Measurements from ENCODE around the gene LEAP2.

Gene LEAP2

GRCh38 chr5:132836852-132837251 lies 36.6 kb upstream of the LEAP2 start:
- H3K4me3 ChIP-seq (ENCODE audit: low read depth, low read length): no peak overlapping the region
- TF ChIP-seq CTCF (IDR thresholded peaks at IDR 0.05; ENCODE audit: low read depth, low read length, missing control alignments): no peak
- no peak for DNase-seq (ENCODE audit: low read depth)

- no peak for DNase-seq (ENCODE audit: low read depth)
- no peak overlapping the region for H3K4me3 ChIP-seq (ENCODE audit: low read depth, low read length)
- no peak for TF ChIP-seq CTCF (IDR thresholded peaks at IDR 0.05; ENCODE audit: low read depth, low read length, missing control alignments)
These were observed 35.6 kb upstream of the LEAP2 start for GRCh38 chr5:132837868-132838267.

DNA sequence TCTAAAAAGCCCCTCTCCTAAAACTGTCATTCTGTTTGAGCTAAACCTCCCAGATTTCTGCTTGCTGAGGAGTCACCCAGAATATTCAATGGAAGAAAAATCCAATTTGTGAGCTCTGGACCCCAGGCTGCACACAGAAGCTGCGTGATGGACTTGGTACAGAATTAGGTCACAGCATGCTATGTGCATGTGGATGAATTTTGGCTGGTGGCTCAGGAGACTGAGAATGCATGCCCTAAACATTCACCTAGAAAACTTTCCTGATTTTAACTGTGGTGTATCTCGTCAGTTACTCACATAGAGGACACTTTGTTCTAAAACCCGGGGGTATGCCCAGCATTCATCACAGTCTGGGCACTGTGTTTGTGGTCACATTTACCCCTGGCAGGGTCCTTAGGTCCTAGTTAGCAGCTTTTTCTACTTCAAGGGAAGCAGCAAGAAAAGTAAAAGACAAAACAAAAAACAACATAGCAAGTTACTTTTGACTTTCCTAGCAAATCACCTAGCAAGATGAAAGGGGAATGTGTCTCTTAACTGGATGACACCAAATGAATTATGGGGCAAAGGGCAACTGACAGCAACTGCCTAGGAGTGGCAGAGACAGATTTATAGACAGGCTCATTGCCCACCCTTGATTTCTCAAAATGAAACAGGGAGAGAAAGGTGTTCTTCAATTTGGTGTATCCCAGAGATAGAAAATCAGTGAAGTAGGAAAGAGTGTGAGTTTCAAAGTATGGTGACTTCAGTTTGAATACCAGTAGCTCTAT lies 34.8 kb upstream of the LEAP2 start:
- no peak for TF ChIP-seq CTCF (IDR thresholded peaks at IDR 0.05; ENCODE audit: low read depth, low read length, missing control alignments)

DNA sequence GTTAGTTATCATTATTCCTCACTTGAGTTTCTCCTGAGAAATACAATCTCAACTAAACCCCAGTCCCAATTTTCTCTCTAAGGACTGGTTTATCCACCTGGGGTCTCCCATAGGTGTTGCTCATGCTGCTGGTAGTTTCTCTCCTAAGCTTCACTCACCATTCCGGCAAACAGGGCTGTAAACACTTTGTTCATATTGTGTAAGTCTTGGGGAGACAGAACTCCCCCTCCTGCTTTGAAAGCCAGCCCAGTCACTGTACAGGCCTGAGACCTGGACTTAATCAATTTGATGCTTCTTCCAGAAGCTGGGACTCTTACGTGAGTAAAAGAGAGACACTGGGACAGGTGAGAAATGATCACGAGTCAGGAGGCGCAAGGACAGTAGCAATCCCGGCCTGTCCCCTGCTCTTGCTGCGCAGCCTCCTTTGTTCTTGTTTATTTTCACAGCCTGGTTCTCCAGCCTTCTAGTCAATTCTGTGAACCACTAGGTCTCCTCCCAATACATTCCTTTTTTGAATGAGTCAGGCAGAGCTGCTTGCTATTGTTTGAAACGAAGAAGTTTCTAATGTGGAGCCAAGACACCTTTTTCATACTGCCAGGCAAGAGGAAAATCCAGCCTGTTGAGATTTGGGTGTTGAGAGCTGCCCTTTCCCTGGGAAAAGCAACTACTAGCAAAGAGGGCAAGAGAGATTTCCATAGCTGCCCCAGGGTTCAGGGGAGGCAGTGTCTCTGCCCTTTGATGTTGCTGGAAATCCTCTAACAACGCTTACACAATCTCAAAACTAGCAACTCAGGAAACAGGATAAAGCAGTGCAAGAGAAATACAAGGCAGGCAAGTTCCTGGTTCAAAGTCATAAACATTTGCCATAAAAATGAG lies 33.8 kb upstream of the LEAP2 start:
- no peak overlapping the region for H3K4me3 ChIP-seq (ENCODE audit: low read depth, low read length)
- no peak for DNase-seq (ENCODE audit: low read depth)
- no peak for TF ChIP-seq CTCF (IDR thresholded peaks at IDR 0.05; ENCODE audit: low read depth, low read length, missing control alignments)

More for the DNA sequence above, 34.8 kb upstream of the LEAP2 start:
- H3K4me3 ChIP-seq (ENCODE audit: low read depth, low read length): no peak overlapping the region
- no peak for DNase-seq (ENCODE audit: low read depth)

- DNase-seq (ENCODE audit: low read depth): no peak
These were observed 33.2 kb upstream of the LEAP2 start for GRCh38 chr5:132840313-132840712.

DNA sequence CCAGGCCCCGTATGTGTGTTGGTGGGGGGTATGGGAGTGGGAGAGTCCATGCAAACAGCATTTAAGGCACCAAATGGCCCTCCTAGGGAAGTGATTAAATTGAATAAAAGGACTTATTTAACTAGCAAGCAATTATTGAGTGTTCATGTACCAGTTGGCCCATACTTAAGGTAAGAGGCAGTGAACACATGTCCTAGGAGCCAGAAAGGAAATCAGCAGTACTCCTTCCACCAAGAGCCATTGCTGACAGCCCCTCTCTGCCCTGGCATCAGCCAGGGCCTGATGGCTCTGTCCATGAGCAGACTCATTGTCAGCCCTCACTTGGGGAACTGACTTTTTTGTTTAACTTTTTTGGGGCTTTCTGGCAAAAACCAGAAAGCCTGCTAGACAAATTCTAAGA lies 32.6 kb upstream of the LEAP2 start:
- no peak for DNase-seq (ENCODE audit: low read depth)
- TF ChIP-seq CTCF (IDR thresholded peaks at IDR 0.05; ENCODE audit: low read depth, low read length, missing control alignments): no peak
- H3K4me3 ChIP-seq (ENCODE audit: low read depth, low read length): no peak overlapping the region

More at GRCh38 chr5:132840313-132840712, 33.2 kb upstream of the LEAP2 start:
- no peak for TF ChIP-seq CTCF (IDR thresholded peaks at IDR 0.05; ENCODE audit: low read depth, low read length, missing control alignments)
- H3K4me3 ChIP-seq (ENCODE audit: low read depth, low read length): no peak overlapping the region
